HG02642 (cell line): ENCODE results near the gene AKAP13.
A peak's percentile ranks its signal among the peaks of the same experiment; 100 is the strongest.

Experiments used
- ATAC-seq: cut with Tn5 transposase; IDR thresholded peaks from one replicate; pipeline ENCODE4 v1.9.1; 2021; ENCODE audit warnings: mild to moderate bottlenecking; ENCODE audit not compliant: unreplicated experiment, poor library complexity

AKAP13 gene

GRCh38 chr15:85684174-85684710, 303.8 kb downstream of the AKAP13 start:
- ATAC-seq = no peak

- ATAC-seq = no peak
These were observed 305.0 kb downstream of the AKAP13 start for GRCh38 chr15:85685356-85685755.

GRCh38 chr15:85687329-85687728, 306.9 kb downstream of the AKAP13 start:
- ATAC-seq = no peak

- no peak for ATAC-seq
These were observed 308.3 kb downstream of the AKAP13 start for GRCh38 chr15:85688711-85689110.

GRCh38 chr15:85689729-85690128, 309.3 kb downstream of the AKAP13 start:
- peak; percentile 39 for ATAC-seq

- peak; percentile 47 for ATAC-seq
These were observed 310.3 kb downstream of the AKAP13 start for GRCh38 chr15:85690561-85691231.

- peak; percentile 53 for ATAC-seq
These were observed 311.2 kb downstream of the AKAP13 start for GRCh38 chr15:85691350-85692240.

GRCh38 chr15:85692321-85692720, 311.9 kb downstream of the AKAP13 start:
- ATAC-seq = no peak

GRCh38 chr15:85692873-85693272, 312.5 kb downstream of the AKAP13 start:
- ATAC-seq = peak; percentile 50

- ATAC-seq = no peak
These were observed 312.9 kb downstream of the AKAP13 start for GRCh38 chr15:85693277-85693676.

GRCh38 chr15:85694091-85694490, 313.7 kb downstream of the AKAP13 start:
- ATAC-seq = no peak

- no peak for ATAC-seq
These were observed 320.4 kb downstream of the AKAP13 start for GRCh38 chr15:85700767-85701166.

- ATAC-seq = no peak
These were observed 322.1 kb downstream of the AKAP13 start for GRCh38 chr15:85702321-85703101.

GRCh38 chr15:85704066-85704465, 323.7 kb downstream of the AKAP13 start:
- ATAC-seq = no peak

GRCh38 chr15:85704720-85705429, 324.5 kb downstream of the AKAP13 start:
- ATAC-seq = no peak

GRCh38 chr15:85706779-85707518, 326.5 kb downstream of the AKAP13 start:
- peak; percentile 29 for ATAC-seq

- peak; percentile 17 for ATAC-seq
These were observed 327.3 kb downstream of the AKAP13 start for GRCh38 chr15:85707519-85708338.

- ATAC-seq = no peak
These were observed 328.1 kb downstream of the AKAP13 start for GRCh38 chr15:85708402-85708941.
